ENCODE results near the gene CANT1. TPM values are rescaled to one million over a fixed set of nuclear protein-coding genes. Genes with fewer than 3 reads are reported as not detected.
A peak's percentile ranks its signal among the peaks of the same experiment; 100 is the strongest.
"Not testable (repeated sequence)": the region's sequence is repeated elsewhere in the genome, so short reads cannot be mapped to it uniquely, and the experiment has no call there.

The CANT1 gene
- total and polyA plus RNA-seq, 9 donors, result 18.6 to 48.8 (median 33.8) TPM

GRCh38 chr17:78966910-78967600, 42.5 kb downstream of the CANT1 start:
- no peaks in the 10 kb centered on the region for H3K9me3 ChIP-seq
- TF ChIP-seq EP300 (IDR thresholded peaks at IDR 0.05), result no peak
- peaks cover 11% of the 10 kb centered on the region for H3K4me1 ChIP-seq (ENCODE audit: insufficient read depth)
- no peaks in the 10 kb centered on the region for H3K36me3 ChIP-seq
- H3K4me3 ChIP-seq, result no peak overlapping the region
- intact Hi-C loops (cut with DNase I), result loop anchor here in 1 of 4 donors (2.0 kb wide), 1 partner anchor 42 kb away; the partner anchor contains the start of gene TIMP2
- no peak overlapping the region for H3K27ac ChIP-seq
- no peaks in the 10 kb centered on the region for H3K27me3 ChIP-seq
- WGBS, 3 donors, result 60 to 72% (median 71%) methylated on average over 19 to 23 of the region's 23 CpGs
- peak in 1 of 5 donors; percentile 46 for DNase-seq

GRCh38 chr17:78966123-78966813, 43.3 kb downstream of the CANT1 start:
- peaks cover 11% of the 10 kb centered on the region for H3K4me1 ChIP-seq (ENCODE audit: insufficient read depth)
- peak; percentile 53 to 70 (median 59) for DNase-seq
- no peaks in the 10 kb centered on the region for H3K36me3 ChIP-seq
- no peaks in the 10 kb centered on the region for H3K27me3 ChIP-seq
- 35 to 57% (median 36%) methylated on average over 26 of the region's 26 CpGs for WGBS, 3 donors
- intact Hi-C loops (cut with DNase I), result loop anchor here in 1 of 4 donors (2.0 kb wide), 1 partner anchor 41 kb away; the partner anchor contains the start of gene TIMP2
- peak overlapping the region in 1 of 2 donors; percentile 58 for H3K27ac ChIP-seq
- no peak overlapping the region for H3K4me3 ChIP-seq
- H3K9me3 ChIP-seq, result no peaks in the 10 kb centered on the region
- no peak for TF ChIP-seq EP300 (IDR thresholded peaks at IDR 0.05)
- TF ChIP-seq POLR2A (IDR thresholded peaks at IDR 0.05), result no peak
- no peak for TF ChIP-seq CTCF (IDR thresholded peaks at IDR 0.05)

GRCh38 chr17:78965491-78965924, 44.1 kb downstream of the CANT1 start:
- TF ChIP-seq EP300 (IDR thresholded peaks at IDR 0.05) (no peak), CTCF (IDR thresholded peaks at IDR 0.05) (no peak), POLR2A (IDR thresholded peaks at IDR 0.05) (no peak)
- peak in 4 of 5 donors; percentile 52 to 67 (median 64) for DNase-seq
- intact Hi-C loops (cut with DNase I), result no loop called here
- Histone ChIP-seq H3K4me1 (ENCODE audit: insufficient read depth) (peaks cover 11% of the 10 kb centered on the region), H3K4me3 (no peak overlapping the region), H3K36me3 (no peaks in the 10 kb centered on the region), H3K9me3 (no peaks in the 10 kb centered on the region), H3K27me3 (no peaks in the 10 kb centered on the region), H3K27ac (peak overlapping the region in 1 of 2 donors; percentile 29)
- WGBS, 3 donors, result 21 to 31% (median 30%) methylated on average over 8 of the region's 8 CpGs

- H3K9me3 ChIP-seq, result no peaks in the 10 kb centered on the region
- H3K27me3 ChIP-seq, result no peaks in the 10 kb centered on the region
- intact Hi-C loops (cut with DNase I), result no loop called here
- H3K4me1 ChIP-seq (ENCODE audit: insufficient read depth), result peaks cover 11% of the 10 kb centered on the region
- no peak for DNase-seq
- no peaks in the 10 kb centered on the region for H3K36me3 ChIP-seq
- no peak overlapping the region for H3K27ac ChIP-seq
- WGBS, 3 donors, result 84 to 89% (median 88%) methylated on average over 6 of the region's 6 CpGs
- no peak overlapping the region for H3K4me3 ChIP-seq
- TF ChIP-seq EP300 (IDR thresholded peaks at IDR 0.05) (no peak), POLR2A (IDR thresholded peaks at IDR 0.05) (no peak), CTCF (IDR thresholded peaks at IDR 0.05) (no peak)
Observed at GRCh38 chr17:78963378-78963777, 46.2 kb downstream of the CANT1 start.

- H3K9me3 ChIP-seq; intact Hi-C loops (cut with DNase I); DNase-seq; H3K27me3 ChIP-seq; H3K4me3 ChIP-seq; H3K36me3 ChIP-seq; H3K27ac ChIP-seq: not testable (repeated sequence)
- 97 to 98% (median 97%) methylated on average over 8 of the region's 8 CpGs for WGBS, 3 donors
- H3K4me1 ChIP-seq (ENCODE audit: insufficient read depth), result peaks cover 11% of the 10 kb centered on the region
Observed at GRCh38 chr17:78962984-78963348, 46.6 kb downstream of the CANT1 start.

Data from ovary (tissue), 9 donors.